Subcutaneous adipose tissue (tissue), 4 donors: ENCODE measurements around the gene GLMN. TPM values are rescaled to one million over a fixed set of nuclear protein-coding genes. Genes with fewer than 3 reads are reported as not detected.

Experiments used
- CTCF ChIP-seq: fragments of 450-650 bp; IDR thresholded peaks from one replicate; pipeline ENCODE4 v1.5.1; 2016; ENCODE audit warnings: low read depth, mild to moderate bottlenecking, control low read depth, antibody characterized with exemption, moderate library complexity
- total RNA-seq, 4 donors: library from RNA; depleted of rRNA; stranded (reverse); fragments of >200 nt; gene quantifications; one replicate each; pipeline ENCODE4 v1.1.0, GENCODE V29; 2016

GLMN gene
- total RNA-seq, 4 donors from 2014 or later: 6.4 to 8.6 (median 7.0) TPM

DNA sequence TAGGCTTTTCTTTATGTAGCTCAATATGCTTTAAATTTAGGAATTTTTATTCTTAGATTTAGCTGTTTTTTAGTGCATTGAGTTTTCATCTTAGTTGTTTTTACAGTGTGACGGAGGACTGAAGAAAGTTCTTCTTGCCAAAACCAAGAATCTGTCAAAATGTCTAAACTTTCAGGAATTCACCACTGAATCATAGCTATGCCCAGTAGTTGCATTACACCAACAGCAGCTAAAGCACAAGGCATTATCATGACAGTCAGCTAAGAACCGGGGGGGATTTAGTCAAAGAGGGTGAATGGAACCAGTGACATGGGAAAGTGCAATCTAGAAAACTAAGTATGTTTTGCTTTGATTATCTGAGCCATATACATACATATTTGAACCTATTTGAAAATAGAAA is 87.6 kb downstream of the GLMN start:
- TF ChIP-seq CTCF: no peak

GRCh38 chr1:92210701-92211100 is 88.1 kb downstream of the GLMN start:
- no peak for TF ChIP-seq CTCF

DNA sequence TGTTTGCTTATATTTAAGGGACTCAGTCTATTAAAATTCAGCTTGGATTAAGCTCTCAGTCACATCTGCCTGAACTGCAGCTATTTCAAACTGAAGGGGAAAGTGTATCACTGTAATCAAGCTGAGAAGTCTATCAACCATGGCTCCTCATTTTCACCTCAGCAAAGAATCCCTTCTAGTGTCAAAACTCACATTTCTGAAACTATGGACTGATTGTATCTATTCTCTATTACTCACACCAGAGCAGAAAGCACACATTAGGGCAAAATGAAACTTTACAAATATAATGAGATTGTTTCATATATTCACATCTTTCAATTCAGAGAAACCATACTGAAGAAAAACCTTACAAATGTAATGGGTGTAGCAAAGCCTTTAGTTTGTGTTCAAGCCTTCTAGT is 95.7 kb downstream of the GLMN start:
- no peak for TF ChIP-seq CTCF

DNA sequence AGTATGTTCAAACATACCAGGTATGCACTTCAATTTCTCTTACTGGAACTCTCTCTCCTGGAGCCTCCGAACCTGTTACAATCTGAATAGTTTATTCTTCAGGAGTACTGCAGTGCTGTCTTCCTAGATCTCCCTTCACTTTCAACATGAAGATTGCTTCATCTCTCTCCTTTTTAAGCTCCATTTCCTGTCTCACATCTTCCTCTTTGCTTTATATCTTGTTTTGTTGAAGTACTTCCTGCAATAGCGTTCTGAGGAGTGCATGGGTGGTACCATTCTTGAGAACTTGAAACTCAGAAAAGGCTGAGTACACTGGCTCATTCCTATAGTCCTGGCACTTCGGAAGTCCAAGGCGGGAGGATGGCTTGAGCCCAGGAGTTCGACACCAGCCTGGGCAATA is 96.8 kb downstream of the GLMN start:
- no peak for TF ChIP-seq CTCF

Other genes starting within 250 kb of the GLMN start
- not detected for gene SETSIP, start 223.6 kb downstream of the GLMN start, total RNA-seq
- 10 to 100 TPM in 3 of 4 donors, 1 to 10 TPM in 1; 6.4 to 14.1 (median 12.9) TPM for gene BTBD8, start 218.6 kb downstream of the GLMN start, total RNA-seq
- gene C1orf146, start 81.1 kb downstream of the GLMN start, total RNA-seq: not detected
- gene RPAP2, start 72 bp upstream of the GLMN start, total RNA-seq: 1 to 10 TPM; 3.8 to 9.2 (median 8.6) TPM
- gene GFI1, start 187.9 kb upstream of the GLMN start, total RNA-seq: 1 to 10 TPM in 1 of 4 donors, under 1 TPM in 2, not detected in 1; 0.44 to 1.6 (median 0.68) TPM